ENCODE measurements around the gene SNRPA. TPM values are rescaled to one million over a fixed set of nuclear protein-coding genes. Genes with fewer than 3 reads are reported as not detected.

The SNRPA gene
- total and polyA plus RNA-seq, 7 experiments from 2014 or later: 44.1 to 166 (median 69.9) TPM

DNA sequence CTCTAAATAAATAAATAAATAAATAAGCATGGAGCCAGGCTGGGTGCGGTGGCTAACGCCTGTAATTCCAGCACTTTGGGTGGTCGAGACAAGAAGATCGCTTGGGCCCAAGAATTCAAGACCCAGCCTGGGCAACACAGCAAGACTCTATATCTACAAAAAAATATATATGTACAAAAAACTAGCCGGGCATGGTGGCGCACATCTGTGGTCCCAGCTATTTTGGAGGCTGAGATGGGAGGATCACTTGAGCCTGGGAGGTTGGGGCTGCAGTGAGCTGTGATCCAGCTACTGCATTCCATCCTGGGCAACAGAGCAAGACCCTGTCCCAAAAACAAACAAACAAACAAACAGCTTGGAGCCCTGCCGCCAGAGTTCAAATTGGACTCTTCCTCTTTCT is 3.5 kb upstream of the SNRPA start:
- ATAC-seq: no peak
- Mint-ChIP-seq H3K27me3 (no peaks in the 10 kb centered on the region), H3K9me3 (peaks cover 0 to 1% (median 0%) of the 10 kb centered on the region in 11 donors), H3K4me1 (peaks cover 16 to 27% (median 25%) of the 10 kb centered on the region in 7 donors), H3K36me3 (peaks cover 0 to 19% (median under 1%) of the 10 kb centered on the region in 5 donors), H3K27ac (peak overlapping the region in 1 of 9 donors; percentile 46), H3K4me3 (no peak overlapping the region)
- no peak overlapping the region for H3K4me3 ChIP-seq (ENCODE audit: low read length)
- H3K27me3 ChIP-seq (ENCODE audit: control insufficient read depth in 2 of 2, insufficient read depth in 2 of 2, low read length in 2 of 2): no peaks in the 10 kb centered on the region
- no peaks in the 10 kb centered on the region for H3K36me3 ChIP-seq (ENCODE audit: control insufficient read depth in 2 of 3, insufficient read depth in 3 of 3, low read length in 3 of 3)
- H3K4me1 ChIP-seq (ENCODE audit: control insufficient read depth in 2 of 2, insufficient read depth in 2 of 2, low read length in 2 of 2): peaks cover 10 to 11% of the 10 kb centered on the region in 2 donors
- intact Hi-C loops (cut with micrococcal nuclease): no loop called here
- no peak for DNase-seq
- ChIA-PET POLR2A (interaction anchor here (0.8 to 1.4 kb wide), 2 partner anchors 10 to 51 kb away, joined by 3 read pairs; no protein-coding TSS in a partner anchor), CTCF (interaction anchor here (0.5 to 1.2 kb wide), 4 partner anchors 15 to 84 kb away, joined by 3 read pairs; partner anchors contain the start of genes COQ8B and ITPKC)
- no peaks in the 10 kb centered on the region for H3K9me3 ChIP-seq (ENCODE audit: control insufficient read depth in 2 of 3, low read length in 3 of 3)
- H3K27ac ChIP-seq (ENCODE audit: low read depth, low read length): no peak overlapping the region

DNA sequence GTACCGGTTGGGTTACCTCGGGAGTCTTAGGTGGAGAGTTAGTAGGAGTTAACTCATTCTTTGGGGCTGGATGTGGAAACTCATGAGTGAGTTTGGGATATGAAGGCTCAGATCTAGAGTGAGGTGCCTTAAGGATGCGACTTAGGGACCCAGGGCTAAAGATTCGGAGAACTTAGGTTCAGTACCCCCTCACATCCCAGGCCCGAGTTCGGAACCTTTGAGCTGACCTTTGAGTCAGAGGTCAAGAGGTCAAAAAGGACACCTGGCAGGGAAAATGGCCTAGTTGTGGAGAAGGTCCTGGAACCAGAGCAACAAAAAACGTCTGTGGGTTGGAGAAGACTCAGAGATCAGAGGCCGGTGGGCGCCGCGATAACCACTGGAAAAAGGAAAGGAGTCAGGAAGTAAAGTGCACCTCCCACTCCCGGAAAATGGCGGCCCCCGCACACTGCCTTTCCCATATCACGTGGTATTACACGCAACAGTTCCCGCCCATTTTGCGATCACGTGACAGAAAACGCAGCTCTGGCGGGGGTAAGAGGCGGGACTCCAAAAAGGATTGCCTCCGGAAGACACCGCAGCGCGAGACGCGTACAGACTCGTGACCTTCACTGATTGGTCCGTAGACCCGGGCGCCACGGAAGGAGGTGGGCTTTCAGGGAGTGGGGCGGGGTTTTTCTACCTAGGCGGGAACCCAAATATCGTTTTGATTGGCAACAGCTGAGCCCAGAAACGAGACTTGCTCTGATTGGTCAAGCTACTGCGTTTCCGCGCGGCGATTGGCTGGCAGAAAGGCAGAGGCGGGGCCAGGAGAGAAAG is 737 bp upstream of the SNRPA start, which contains the start of gene ACTMAP:
TSS of gene ACTMAP (minus strand) at position 420 of the 816 bp plus-strand sequence. CDS start 674 bp downstream, outside the sequence.
- Histone ChIP-seq H3K27me3 (ENCODE audit: control insufficient read depth in 2 of 2, insufficient read depth in 2 of 2, low read length in 2 of 2) (no peaks in the 10 kb centered on the region), H3K4me1 (ENCODE audit: control insufficient read depth in 2 of 2, insufficient read depth in 2 of 2, low read length in 2 of 2) (peaks cover 11 to 27% of the 10 kb centered on the region in 2 donors), H3K27ac (ENCODE audit: low read depth, low read length) (peak within 1 kb of the TSS; percentile 84), H3K36me3 (ENCODE audit: control insufficient read depth in 2 of 3, insufficient read depth in 3 of 3, low read length in 3 of 3) (no peaks in the 10 kb centered on the region), H3K9me3 (ENCODE audit: control insufficient read depth in 2 of 3, low read length in 3 of 3) (no peaks in the 10 kb centered on the region), H3K4me3 (ENCODE audit: low read length) (peak within 1 kb of the TSS; percentile 96)
- Mint-ChIP-seq H3K36me3 (peaks cover 0 to 31% (median 7%) of the 10 kb centered on the region in 5 donors), H3K4me1 (peaks cover 31 to 43% (median 42%) of the 10 kb centered on the region in 7 donors), H3K4me3 (peak within 1 kb of the TSS; percentile 93 to 100 (median 96)), H3K27ac (peak within 1 kb of the TSS; percentile 90 to 99 (median 98)), H3K9me3 (peaks cover 0 to 1% (median 0%) of the 10 kb centered on the region in 11 donors), H3K27me3 (no peaks in the 10 kb centered on the region)
- POLR2A ChIA-PET: interaction anchor here (0.6 to 4.6 kb wide), 22 partner anchors 8 to 614 kb away, joined by 3 to 92 read pairs (median 4); partner anchors contain the start of genes B9D2, COQ8B, EGLN2 and HNRNPUL1
- DNase-seq (peak; percentile 95 to 100 (median 100)), ATAC-seq (peak; percentile 93)
- CTCF ChIA-PET: interaction anchor here (0.7 to 1.7 kb wide), 6 partner anchors 28 to 61 kb away, joined by 3 to 9 read pairs (median 6); partner anchors contain the start of genes COQ8B, EGLN2 and RAB4B
- intact Hi-C loops (cut with micrococcal nuclease): loop anchor here (1.0 to 2.0 kb wide), 13 partner anchors 28 to 601 kb away; partner anchors contain the start of genes NUMBL (in 2 of the 2), BLVRB (in 1 of the 2), COQ8B (in 1 of the 2) and RAB4B (in 1 of the 2)

DNA sequence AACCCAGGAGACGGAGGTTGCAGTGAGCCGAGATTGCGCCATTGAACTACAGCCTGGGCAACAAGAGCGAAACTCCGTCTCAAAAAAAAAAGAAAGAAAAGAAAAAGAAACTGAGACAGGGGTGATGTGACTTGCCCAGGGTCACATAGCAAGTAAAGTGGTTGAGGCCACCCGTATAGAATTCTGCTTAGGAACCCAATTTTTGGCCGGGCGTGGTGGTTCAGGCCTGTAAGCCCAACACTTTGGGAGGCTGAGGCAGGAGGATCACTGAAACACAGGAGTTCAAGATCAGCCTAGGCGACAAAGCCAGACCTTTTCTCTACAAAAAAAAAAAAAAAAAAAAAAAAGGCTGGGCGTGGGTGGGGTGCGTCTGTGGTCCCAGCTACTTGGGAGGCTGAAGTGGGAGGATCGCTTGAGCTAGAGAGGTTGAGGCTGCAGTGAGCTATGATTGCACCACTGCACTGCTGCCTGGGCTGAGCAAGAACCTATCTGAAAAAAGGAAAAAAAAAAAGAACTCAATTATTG is 1.3 kb downstream of the SNRPA start:
- H3K4me3 Mint-ChIP-seq: peak overlapping the region; percentile 93 to 100 (median 96)
- Histone ChIP-seq H3K27ac (ENCODE audit: low read depth, low read length) (peak overlapping the region; percentile 83), H3K4me1 (ENCODE audit: control insufficient read depth in 2 of 2, insufficient read depth in 2 of 2, low read length in 2 of 2) (peaks cover 32 to 47% of the 10 kb centered on the region in 2 donors), H3K36me3 (ENCODE audit: control insufficient read depth in 2 of 3, insufficient read depth in 3 of 3, low read length in 3 of 3) (peaks cover 2 to 17% (median 5%) of the 10 kb centered on the region in 3 experiments), H3K27me3 (ENCODE audit: control insufficient read depth in 2 of 2, insufficient read depth in 2 of 2, low read length in 2 of 2) (no peaks in the 10 kb centered on the region), H3K9me3 (ENCODE audit: control insufficient read depth in 2 of 3, low read length in 3 of 3) (no peaks in the 10 kb centered on the region), H3K4me3 (ENCODE audit: low read length) (peak overlapping the region; percentile 96)
- DNase-seq (no peak), ATAC-seq (no peak)
- ChIA-PET POLR2A (interaction anchor here (0.8 to 4.6 kb wide), 8 partner anchors 19 to 53 kb away, joined by 3 to 92 read pairs (median 6); partner anchors contain the start of genes COQ8B, EGLN2, ITPKC and RAB4B), CTCF (interaction anchor here (0.6 to 1.2 kb wide), 5 partner anchors 45 to 1212 kb away, joined by 3 read pairs; no protein-coding TSS in a partner anchor)
- no peaks in the 10 kb centered on the region for H3K27me3 Mint-ChIP-seq
- intact Hi-C loops (cut with micrococcal nuclease): no loop called here
- H3K36me3 Mint-ChIP-seq: peaks cover 0 to 45% (median 16%) of the 10 kb centered on the region in 5 donors
- peaks cover 46 to 63% (median 59%) of the 10 kb centered on the region in 7 donors for H3K4me1 Mint-ChIP-seq
- H3K27ac Mint-ChIP-seq: peak overlapping the region; percentile 55 to 99 (median 98)
- H3K9me3 Mint-ChIP-seq: peaks cover 0 to 1% (median 0%) of the 10 kb centered on the region in 11 donors

DNA sequence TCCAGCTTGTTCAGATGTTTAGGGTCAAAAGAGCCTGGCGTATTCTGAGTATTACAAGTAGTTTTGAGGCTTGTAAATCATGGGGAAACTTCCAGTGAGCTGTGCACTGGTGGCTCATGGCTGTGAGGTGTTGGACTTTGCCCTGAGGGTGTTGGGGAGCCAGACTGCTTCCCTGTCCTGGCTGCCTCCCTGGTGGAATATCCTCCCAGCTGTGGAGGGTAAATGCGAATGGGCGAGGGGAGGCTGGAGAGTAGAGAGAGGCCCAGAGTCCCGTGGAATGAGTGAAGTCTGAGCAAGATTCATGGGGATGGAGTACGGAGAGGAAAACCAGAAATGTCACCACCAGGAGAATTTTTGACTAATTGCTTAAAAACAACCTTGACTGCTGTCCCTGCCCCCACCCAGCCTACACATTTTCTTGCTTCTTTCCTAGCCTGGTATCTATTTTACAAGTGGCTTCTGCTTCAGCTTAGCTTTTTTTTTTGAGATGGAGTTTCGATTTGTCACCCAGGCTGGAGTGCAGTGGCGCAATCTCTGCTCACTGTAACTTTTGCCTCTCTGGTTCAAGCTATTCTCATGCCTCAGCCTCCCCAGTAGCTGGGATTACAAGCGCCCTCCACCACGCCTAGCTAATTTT is 3.7 kb downstream of the SNRPA start:
- Histone ChIP-seq H3K27me3 (ENCODE audit: control insufficient read depth in 2 of 2, insufficient read depth in 2 of 2, low read length in 2 of 2) (no peaks in the 10 kb centered on the region), H3K4me1 (ENCODE audit: control insufficient read depth in 2 of 2, insufficient read depth in 2 of 2, low read length in 2 of 2) (peaks cover 30 to 44% of the 10 kb centered on the region in 2 donors), H3K27ac (ENCODE audit: low read depth, low read length) (peak overlapping the region; percentile 42), H3K36me3 (ENCODE audit: control insufficient read depth in 2 of 3, insufficient read depth in 3 of 3, low read length in 3 of 3) (peaks cover 7 to 37% (median 19%) of the 10 kb centered on the region in 3 experiments), H3K4me3 (ENCODE audit: low read length) (peak overlapping the region; percentile 36), H3K9me3 (ENCODE audit: control insufficient read depth in 2 of 3, low read length in 3 of 3) (no peaks in the 10 kb centered on the region)
- H3K4me1 Mint-ChIP-seq: peaks cover 39 to 68% (median 58%) of the 10 kb centered on the region in 7 donors
- peak in 1 of 9 donors; percentile 62 for DNase-seq
- H3K9me3 Mint-ChIP-seq: peaks cover 0 to under 1% (median 0%) of the 10 kb centered on the region in 11 donors
- peak overlapping the region; percentile 64 to 93 (median 82) for H3K27ac Mint-ChIP-seq
- ChIA-PET CTCF (interaction anchor here (0.9 to 2.1 kb wide), 2 partner anchors 23 to 52 kb away, joined by 4 to 7 read pairs; partner anchors contain the start of gene RAB4B), POLR2A (interaction anchor here (0.8 to 2.5 kb wide), 6 partner anchors 13 to 50 kb away, joined by 3 to 7 read pairs (median 5); partner anchors contain the start of genes EGLN2 and RAB4B)
- no peak for ATAC-seq
- peaks cover 0 to 52% (median 25%) of the 10 kb centered on the region in 5 donors for H3K36me3 Mint-ChIP-seq
- peak overlapping the region; percentile 71 to 92 (median 80) for H3K4me3 Mint-ChIP-seq
- intact Hi-C loops (cut with micrococcal nuclease): no loop called here
- no peaks in the 10 kb centered on the region for H3K27me3 Mint-ChIP-seq

GRCh38 chr19:40755248-40755624 is 4.2 kb downstream of the SNRPA start:
- Histone ChIP-seq H3K4me1 (ENCODE audit: control insufficient read depth in 2 of 2, insufficient read depth in 2 of 2, low read length in 2 of 2) (peaks cover 25 to 40% of the 10 kb centered on the region in 2 donors), H3K9me3 (ENCODE audit: control insufficient read depth in 2 of 3, low read length in 3 of 3) (no peaks in the 10 kb centered on the region), H3K36me3 (ENCODE audit: control insufficient read depth in 2 of 3, insufficient read depth in 3 of 3, low read length in 3 of 3) (peaks cover 9 to 42% (median 21%) of the 10 kb centered on the region in 3 experiments), H3K27ac (ENCODE audit: low read depth, low read length) (peak overlapping the region; percentile 42), H3K27me3 (ENCODE audit: control insufficient read depth in 2 of 2, insufficient read depth in 2 of 2, low read length in 2 of 2) (no peaks in the 10 kb centered on the region), H3K4me3 (ENCODE audit: low read length) (no peak overlapping the region)
- intact Hi-C loops (cut with micrococcal nuclease): no loop called here
- Mint-ChIP-seq H3K4me3 (peak overlapping the region; percentile 50 to 92 (median 79)), H3K36me3 (peaks cover 0 to 52% (median 28%) of the 10 kb centered on the region in 5 donors), H3K27me3 (no peaks in the 10 kb centered on the region), H3K27ac (peak overlapping the region in 5 of 9 donors; percentile 9 to 93 (median 40)), H3K9me3 (no peaks in the 10 kb centered on the region), H3K4me1 (peaks cover 35 to 65% (median 56%) of the 10 kb centered on the region in 7 donors)
- ATAC-seq (no peak), DNase-seq (no peak)
- ChIA-PET CTCF (interaction anchor here (0.9 to 2.1 kb wide), 2 partner anchors 22 to 51 kb away, joined by 4 to 7 read pairs; partner anchors contain the start of gene RAB4B), POLR2A (interaction anchor here (0.8 to 1.1 kb wide), 5 partner anchors 12 to 43 kb away, joined by 3 to 7 read pairs (median 4); partner anchors contain the start of genes EGLN2 and RAB4B)
